Thyroid gland (tissue), 4 donors: ENCODE results near the gene TES.

Source experiments
- POLR2A ChIP-seq, 2 donors: fragments of 450-650 bp; IDR thresholded peaks; one replicate each; pipeline ENCODE4 v1.6.1; 2017; ENCODE audit warnings: antibody characterized with exemption in 2 of 2, mild to moderate bottlenecking in 2 of 2, moderate library complexity in 1 of 2
- TF ChIP-seq, protein P1 (sequence below), 6 experiments: fragments of 200-600 bp in 3 of 6; fragments of 450-650 bp in 3 of 6; sonication (generic) in 3 of 6; IDR thresholded peaks; one replicate each; pipeline ENCODE4 v1.5.1; 2016 to 2019; ENCODE audit warnings: antibody characterized with exemption in 6 of 6, mild to moderate bottlenecking in 2 of 6, inconsistent platforms in 1 of 6, moderate library complexity in 1 of 6

DNA sequence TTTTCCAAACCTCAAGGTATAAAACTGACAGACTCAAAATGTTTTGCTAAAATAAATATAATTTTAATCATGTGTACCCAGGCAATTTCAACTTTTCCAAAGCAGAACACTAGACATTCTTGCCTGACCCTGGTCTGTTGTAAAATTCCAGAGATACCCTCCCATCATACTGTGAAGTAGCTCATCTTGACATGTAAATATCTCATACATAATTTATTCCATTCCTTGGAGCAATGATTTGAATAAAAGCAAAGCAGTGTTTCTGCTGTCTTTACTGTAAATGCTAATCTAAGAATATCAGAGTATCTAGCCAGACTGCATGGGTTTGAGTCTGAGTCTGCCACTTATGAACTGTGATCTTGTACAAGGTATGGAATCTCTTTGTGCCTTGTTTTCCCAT is 68.9 kb downstream of the TES start:
- TF ChIP-seq, protein P1, sequence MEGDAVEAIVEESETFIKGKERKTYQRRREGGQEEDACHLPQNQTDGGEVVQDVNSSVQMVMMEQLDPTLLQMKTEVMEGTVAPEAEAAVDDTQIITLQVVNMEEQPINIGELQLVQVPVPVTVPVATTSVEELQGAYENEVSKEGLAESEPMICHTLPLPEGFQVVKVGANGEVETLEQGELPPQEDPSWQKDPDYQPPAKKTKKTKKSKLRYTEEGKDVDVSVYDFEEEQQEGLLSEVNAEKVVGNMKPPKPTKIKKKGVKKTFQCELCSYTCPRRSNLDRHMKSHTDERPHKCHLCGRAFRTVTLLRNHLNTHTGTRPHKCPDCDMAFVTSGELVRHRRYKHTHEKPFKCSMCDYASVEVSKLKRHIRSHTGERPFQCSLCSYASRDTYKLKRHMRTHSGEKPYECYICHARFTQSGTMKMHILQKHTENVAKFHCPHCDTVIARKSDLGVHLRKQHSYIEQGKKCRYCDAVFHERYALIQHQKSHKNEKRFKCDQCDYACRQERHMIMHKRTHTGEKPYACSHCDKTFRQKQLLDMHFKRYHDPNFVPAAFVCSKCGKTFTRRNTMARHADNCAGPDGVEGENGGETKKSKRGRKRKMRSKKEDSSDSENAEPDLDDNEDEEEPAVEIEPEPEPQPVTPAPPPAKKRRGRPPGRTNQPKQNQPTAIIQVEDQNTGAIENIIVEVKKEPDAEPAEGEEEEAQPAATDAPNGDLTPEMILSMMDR (IDR thresholded peaks at IDR 0.05), result no peak
- TF ChIP-seq POLR2A (IDR thresholded peaks at IDR 0.05), result no peak
